ENCODE results near the gene TUBA3D.
"Not testable (repeated sequence)": the region's sequence is repeated elsewhere in the genome, so short reads cannot be mapped to it uniquely, and the experiment has no call there.

DNA sequence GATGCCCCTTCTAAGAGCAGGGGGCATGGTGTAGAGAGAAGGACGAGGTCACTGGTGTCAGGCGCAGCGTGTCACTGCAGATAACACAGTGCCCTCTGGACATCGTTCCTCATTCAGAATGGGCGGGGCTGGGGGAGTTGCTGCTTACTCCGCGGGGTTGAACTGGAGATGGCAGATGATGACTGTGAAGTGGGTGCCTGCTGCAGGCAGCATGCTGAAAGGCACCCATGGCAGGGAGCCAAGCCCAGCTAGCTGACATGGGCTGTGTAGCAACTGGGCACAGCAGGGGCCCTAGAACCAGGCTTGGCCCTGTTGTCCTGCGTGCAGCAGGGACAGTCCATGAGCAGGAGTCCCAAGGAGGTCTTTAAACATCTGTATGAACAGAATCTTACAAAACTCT, 4.3 kb upstream of the TUBA3D start:
- TF ChIP-seq, protein P1, sequence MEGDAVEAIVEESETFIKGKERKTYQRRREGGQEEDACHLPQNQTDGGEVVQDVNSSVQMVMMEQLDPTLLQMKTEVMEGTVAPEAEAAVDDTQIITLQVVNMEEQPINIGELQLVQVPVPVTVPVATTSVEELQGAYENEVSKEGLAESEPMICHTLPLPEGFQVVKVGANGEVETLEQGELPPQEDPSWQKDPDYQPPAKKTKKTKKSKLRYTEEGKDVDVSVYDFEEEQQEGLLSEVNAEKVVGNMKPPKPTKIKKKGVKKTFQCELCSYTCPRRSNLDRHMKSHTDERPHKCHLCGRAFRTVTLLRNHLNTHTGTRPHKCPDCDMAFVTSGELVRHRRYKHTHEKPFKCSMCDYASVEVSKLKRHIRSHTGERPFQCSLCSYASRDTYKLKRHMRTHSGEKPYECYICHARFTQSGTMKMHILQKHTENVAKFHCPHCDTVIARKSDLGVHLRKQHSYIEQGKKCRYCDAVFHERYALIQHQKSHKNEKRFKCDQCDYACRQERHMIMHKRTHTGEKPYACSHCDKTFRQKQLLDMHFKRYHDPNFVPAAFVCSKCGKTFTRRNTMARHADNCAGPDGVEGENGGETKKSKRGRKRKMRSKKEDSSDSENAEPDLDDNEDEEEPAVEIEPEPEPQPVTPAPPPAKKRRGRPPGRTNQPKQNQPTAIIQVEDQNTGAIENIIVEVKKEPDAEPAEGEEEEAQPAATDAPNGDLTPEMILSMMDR (IDR thresholded peaks at IDR 0.05; ENCODE audit: insufficient read depth, low read depth, low read length) = not testable (repeated sequence)
- not testable (repeated sequence) for TF ChIP-seq EZH2 (IDR thresholded peaks at IDR 0.05; ENCODE audit: insufficient read depth, low read length)
